ENCODE measurements around the gene LENG8.
A peak's percentile ranks its signal among the peaks of the same experiment; 100 is the strongest.
"Not testable (repeated sequence)": the region's sequence is repeated elsewhere in the genome, so short reads cannot be mapped to it uniquely, and the experiment has no call there.

Gene LENG8

GRCh38 chr19:54462655-54463530 lies 13.9 kb downstream of the LENG8 start:
- peak; percentile 66 for DNase-seq

GRCh38 chr19:54463531-54464043 lies 14.6 kb downstream of the LENG8 start, which contains the start of gene LENG9:
LENG9 (minus strand) TSS chr19:54463778; CDS start chr19:54463526, 252 bp downstream.
- peak; percentile 89 for DNase-seq

GRCh38 chr19:54464044-54464629 lies 15.1 kb downstream of the LENG8 start:
- peak; percentile 68 for DNase-seq

- DNase-seq = peak; percentile 67
Observed at GRCh38 chr19:54464630-54465425, 15.8 kb downstream of the LENG8 start.

GRCh38 chr19:54465426-54466109 lies 16.6 kb downstream of the LENG8 start:
- DNase-seq = no peak

- not testable (repeated sequence) for DNase-seq
Observed at GRCh38 chr19:54466110-54466480, 17.1 kb downstream of the LENG8 start.

GRCh38 chr19:54469496-54469934 lies 20.5 kb downstream of the LENG8 start:
- DNase-seq = no peak

- DNase-seq = no peak
Observed at GRCh38 chr19:54470276-54470887, 21.4 kb downstream of the LENG8 start.

- no peak for DNase-seq
Observed at GRCh38 chr19:54470991-54471782, 22.2 kb downstream of the LENG8 start.

- no peak for DNase-seq
Observed at GRCh38 chr19:54473071-54473891, 24.3 kb downstream of the LENG8 start, which contains the start of gene CDC42EP5. CDC42EP5 (minus strand) TSS chr19:54473296; CDS start chr19:54465547, 7,749 bp downstream.

GRCh38 chr19:54473892-54474372 lies 24.9 kb downstream of the LENG8 start:
- no peak for DNase-seq

- no peak for DNase-seq
Observed at GRCh38 chr19:54475706-54476105, 26.7 kb downstream of the LENG8 start.

GRCh38 chr19:54477650-54478049 lies 28.7 kb downstream of the LENG8 start:
- no peak for DNase-seq

GRCh38 chr19:54478677-54479266 lies 29.8 kb downstream of the LENG8 start:
- no peak for DNase-seq

- DNase-seq = no peak
Observed at GRCh38 chr19:54480051-54480450, 31.1 kb downstream of the LENG8 start.

GRCh38 chr19:54481326-54481930 lies 32.4 kb downstream of the LENG8 start:
- DNase-seq = peak; percentile 34

GRCh38 chr19:54482889-54483288 lies 33.9 kb downstream of the LENG8 start:
- DNase-seq = no peak

GRCh38 chr19:54484451-54484850 lies 35.5 kb downstream of the LENG8 start:
- DNase-seq = no peak

GRCh38 chr19:54485851-54486250 lies 36.9 kb downstream of the LENG8 start:
- DNase-seq = no peak
